Measurements from ENCODE around the gene RGS21.

DNA sequence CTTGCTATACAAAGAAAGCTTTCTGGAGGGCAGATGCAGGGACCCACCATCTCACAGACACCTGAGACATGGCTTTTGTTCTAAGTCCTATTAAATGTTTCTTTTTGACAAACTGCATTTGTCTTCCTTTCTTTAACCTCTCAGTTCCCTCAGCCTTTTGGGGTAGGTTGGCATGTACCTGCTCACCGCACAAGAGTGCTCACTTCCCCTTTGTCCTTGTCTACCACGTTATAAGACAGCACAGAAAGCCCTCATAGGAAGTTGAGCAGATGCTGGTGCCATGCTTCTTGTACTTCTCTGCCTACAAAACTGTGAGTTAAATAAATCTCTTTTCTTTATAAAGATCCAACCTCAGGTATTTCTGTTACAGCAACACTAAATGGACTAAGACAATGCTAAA, 31.9 kb upstream of the RGS21 start:
- TF ChIP-seq CTCF (IDR thresholded peaks at IDR 0.05; ENCODE audit: low read length) (no peak), EZH2 (optimal IDR thresholded peaks at IDR 0.05; ENCODE audit: low read depth, low read length) (no peak)
